ENCODE results near the gene RBM12.

- no peak for TF ChIP-seq CTCF (IDR thresholded peaks at IDR 0.05)
- TF ChIP-seq REST (IDR thresholded peaks at IDR 0.05; ENCODE audit: insufficient read depth in 1 of 2, low read depth in 2 of 2, low read length in 1 of 2): no peak
- TF ChIP-seq TCF7L2 (IDR thresholded peaks at IDR 0.05; ENCODE audit: low read depth, low read length): no peak
- TF ChIP-seq POLR2AphosphoS5 (IDR thresholded peaks at IDR 0.05; ENCODE audit: low read depth, low read length): no peak
- no peak for TF ChIP-seq SIN3A (IDR thresholded peaks at IDR 0.05; ENCODE audit: borderline replicate concordance, insufficient read depth, low read depth, low read length)
Measured at GRCh38 chr20:35602851-35603495, 61.7 kb downstream of the RBM12 start.
